Measurements from ENCODE around the gene CDH8.

GRCh38 chr16:61872778-61873119 is 163.5 kb downstream of the CDH8 start:
- TF ChIP-seq, protein P1, sequence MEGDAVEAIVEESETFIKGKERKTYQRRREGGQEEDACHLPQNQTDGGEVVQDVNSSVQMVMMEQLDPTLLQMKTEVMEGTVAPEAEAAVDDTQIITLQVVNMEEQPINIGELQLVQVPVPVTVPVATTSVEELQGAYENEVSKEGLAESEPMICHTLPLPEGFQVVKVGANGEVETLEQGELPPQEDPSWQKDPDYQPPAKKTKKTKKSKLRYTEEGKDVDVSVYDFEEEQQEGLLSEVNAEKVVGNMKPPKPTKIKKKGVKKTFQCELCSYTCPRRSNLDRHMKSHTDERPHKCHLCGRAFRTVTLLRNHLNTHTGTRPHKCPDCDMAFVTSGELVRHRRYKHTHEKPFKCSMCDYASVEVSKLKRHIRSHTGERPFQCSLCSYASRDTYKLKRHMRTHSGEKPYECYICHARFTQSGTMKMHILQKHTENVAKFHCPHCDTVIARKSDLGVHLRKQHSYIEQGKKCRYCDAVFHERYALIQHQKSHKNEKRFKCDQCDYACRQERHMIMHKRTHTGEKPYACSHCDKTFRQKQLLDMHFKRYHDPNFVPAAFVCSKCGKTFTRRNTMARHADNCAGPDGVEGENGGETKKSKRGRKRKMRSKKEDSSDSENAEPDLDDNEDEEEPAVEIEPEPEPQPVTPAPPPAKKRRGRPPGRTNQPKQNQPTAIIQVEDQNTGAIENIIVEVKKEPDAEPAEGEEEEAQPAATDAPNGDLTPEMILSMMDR (IDR thresholded peaks at IDR 0.05), result no peak
- TF ChIP-seq POLR2A (IDR thresholded peaks at IDR 0.05), result no peak
